ENCODE data around the gene NTM. TPM values are rescaled to one million over a fixed set of nuclear protein-coding genes. Genes with fewer than 3 reads are reported as not detected.

Gene NTM
- total RNA-seq, 1 experiment from 2014 or later: 8.6 TPM

- Histone ChIP-seq H3K4me1 (ENCODE audit: insufficient read depth, low read length, poor library complexity, severe bottlenecking) (no peaks in the 10 kb centered on the region), H3K4me3 (ENCODE audit: low read depth, low read length, poor library complexity, severe bottlenecking) (no peak overlapping the region), H3K9me3 (ENCODE audit: low read depth, low read length, poor library complexity, severe bottlenecking) (no peaks in the 10 kb centered on the region), H3K27me3 (replicated peaks; ENCODE audit: insufficient read depth, low read depth, low read length, poor library complexity) (peaks cover 16% of the 10 kb centered on the region), H3K36me3 (ENCODE audit: insufficient read depth, low read length, poor library complexity, severe bottlenecking) (no peaks in the 10 kb centered on the region), H3K27ac (ENCODE audit: low read depth, low read length, poor library complexity, severe bottlenecking) (no peak overlapping the region)
- no TSS peak for BruUV-seq (replicated peaks)
- ChIA-PET POLR2A (ENCODE audit: low non-redundant PET) (no interaction called here), CTCF (no interaction called here)
- intact Hi-C loops (cut with micrococcal nuclease; ENCODE audit: unreplicated experiment): no loop called here
- TF ChIP-seq CTCF (conservative IDR thresholded peaks at IDR 0.05; ENCODE audit: low read depth, low read length) (no peak), EZH2 (IDR thresholded peaks at IDR 0.05; ENCODE audit: borderline replicate concordance, low read depth, low read length, poor library complexity, severe bottlenecking) (no peak)
- DNase-seq (ENCODE audit: low spot score): no peak
These were observed 105.9 kb downstream of the NTM start for GRCh38 chr11:131476266-131476665.

- no TSS peak for BruUV-seq (replicated peaks)
- Histone ChIP-seq H3K27me3 (replicated peaks; ENCODE audit: insufficient read depth, low read depth, low read length, poor library complexity) (peaks cover 17% of the 10 kb centered on the region), H3K27ac (ENCODE audit: low read depth, low read length, poor library complexity, severe bottlenecking) (no peak overlapping the region), H3K36me3 (ENCODE audit: insufficient read depth, low read length, poor library complexity, severe bottlenecking) (no peaks in the 10 kb centered on the region), H3K4me1 (ENCODE audit: insufficient read depth, low read length, poor library complexity, severe bottlenecking) (no peaks in the 10 kb centered on the region), H3K9me3 (ENCODE audit: low read depth, low read length, poor library complexity, severe bottlenecking) (no peaks in the 10 kb centered on the region), H3K4me3 (ENCODE audit: low read depth, low read length, poor library complexity, severe bottlenecking) (no peak overlapping the region)
- CTCF ChIA-PET: no interaction called here
- POLR2A ChIA-PET (ENCODE audit: low non-redundant PET): no interaction called here
- no peak for DNase-seq (ENCODE audit: low spot score)
- intact Hi-C loops (cut with micrococcal nuclease; ENCODE audit: unreplicated experiment): no loop called here
- TF ChIP-seq CTCF (conservative IDR thresholded peaks at IDR 0.05; ENCODE audit: low read depth, low read length) (no peak), EZH2 (IDR thresholded peaks at IDR 0.05; ENCODE audit: borderline replicate concordance, low read depth, low read length, poor library complexity, severe bottlenecking) (no peak)
These were observed 107.9 kb downstream of the NTM start for GRCh38 chr11:131478341-131478740.

DNA sequence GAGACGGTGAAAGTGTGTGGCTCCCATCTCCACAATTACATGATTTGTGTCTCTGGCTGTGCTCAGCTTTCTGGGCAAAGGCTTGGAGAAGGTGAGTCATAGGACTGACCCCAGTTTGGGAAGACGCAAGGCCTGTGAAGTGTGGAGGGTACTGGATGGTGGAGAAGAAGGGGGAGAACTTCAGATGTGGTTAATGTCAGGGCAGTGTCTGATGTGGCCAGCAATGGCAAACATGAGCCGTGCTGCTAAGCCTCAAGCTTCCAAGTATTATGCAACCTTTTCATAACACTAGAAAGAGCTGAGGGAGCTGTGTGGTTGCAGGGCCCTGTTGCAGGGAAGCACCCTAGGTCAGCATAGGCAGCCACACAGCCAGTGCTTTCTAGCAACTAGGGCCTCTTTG, 110.9 kb downstream of the NTM start:
- H3K27me3 ChIP-seq (replicated peaks; ENCODE audit: insufficient read depth, low read depth, low read length, poor library complexity): peaks cover 18% of the 10 kb centered on the region
- H3K4me1 ChIP-seq (ENCODE audit: insufficient read depth, low read length, poor library complexity, severe bottlenecking): no peaks in the 10 kb centered on the region
- H3K4me3 ChIP-seq (ENCODE audit: low read depth, low read length, poor library complexity, severe bottlenecking): no peak overlapping the region
- ChIA-PET CTCF (no interaction called here), POLR2A (ENCODE audit: low non-redundant PET) (no interaction called here)
- no peak for TF ChIP-seq CTCF (conservative IDR thresholded peaks at IDR 0.05; ENCODE audit: low read depth, low read length)
- no peak for TF ChIP-seq EZH2 (IDR thresholded peaks at IDR 0.05; ENCODE audit: borderline replicate concordance, low read depth, low read length, poor library complexity, severe bottlenecking)
- intact Hi-C loops (cut with micrococcal nuclease; ENCODE audit: unreplicated experiment): no loop called here
- no peak for DNase-seq (ENCODE audit: low spot score)
- H3K27ac ChIP-seq (ENCODE audit: low read depth, low read length, poor library complexity, severe bottlenecking): no peak overlapping the region
- H3K9me3 ChIP-seq (ENCODE audit: low read depth, low read length, poor library complexity, severe bottlenecking): no peaks in the 10 kb centered on the region
- BruUV-seq (replicated peaks): no TSS peak
- H3K36me3 ChIP-seq (ENCODE audit: insufficient read depth, low read length, poor library complexity, severe bottlenecking): no peaks in the 10 kb centered on the region
